ENCODE measurements around the gene CD180.

Gene CD180

GRCh38 chr5:67156976-67157583 is 39.5 kb downstream of the CD180 start:
- peak; percentile 28 for DNase-seq

- DNase-seq = no peak
Observed at GRCh38 chr5:67154556-67155206, 41.9 kb downstream of the CD180 start.

GRCh38 chr5:67153292-67153691 is 43.3 kb downstream of the CD180 start:
- DNase-seq = no peak

- DNase-seq = no peak
Observed at GRCh38 chr5:67152400-67152799, 44.2 kb downstream of the CD180 start.

GRCh38 chr5:67149951-67150523 is 46.6 kb downstream of the CD180 start:
- DNase-seq = no peak

- DNase-seq = no peak
Observed at GRCh38 chr5:67149057-67149950, 47.3 kb downstream of the CD180 start.

- DNase-seq = no peak
Observed at GRCh38 chr5:67147760-67148159, 48.8 kb downstream of the CD180 start.

- DNase-seq = no peak
Observed at GRCh38 chr5:67146981-67147380, 49.6 kb downstream of the CD180 start.

- DNase-seq = no peak
Observed at GRCh38 chr5:67146574-67146973, 50.0 kb downstream of the CD180 start.

- DNase-seq = no peak
Observed at GRCh38 chr5:67144183-67144639, 52.4 kb downstream of the CD180 start.

GRCh38 chr5:67143549-67143948 is 53.0 kb downstream of the CD180 start:
- DNase-seq = no peak

GRCh38 chr5:67142816-67143215 is 53.8 kb downstream of the CD180 start:
- no peak for DNase-seq

- no peak for DNase-seq
Observed at GRCh38 chr5:67141644-67142043, 55.0 kb downstream of the CD180 start.

GRCh38 chr5:67140413-67140812 is 56.2 kb downstream of the CD180 start:
- no peak for DNase-seq

GRCh38 chr5:67139030-67139429 is 57.6 kb downstream of the CD180 start:
- DNase-seq = no peak

- no peak for DNase-seq
Observed at GRCh38 chr5:67135381-67135984, 61.1 kb downstream of the CD180 start.

- no peak for DNase-seq
Observed at GRCh38 chr5:67133776-67134175, 62.8 kb downstream of the CD180 start.

GRCh38 chr5:67133217-67133616 is 63.4 kb downstream of the CD180 start:
- DNase-seq = no peak

GRCh38 chr5:67129768-67130167 is 66.8 kb downstream of the CD180 start:
- no peak for DNase-seq

All from retina (tissue), 1 donor.